Duodenal mucosa (tissue), 2 donors: ENCODE measurements around the gene GNAT1.
"Not testable (repeated sequence)": the region's sequence is repeated elsewhere in the genome, so short reads cannot be mapped to it uniquely, and the experiment has no call there.

ENCODE experiments used
- H3K27ac ChIP-seq: one replicate; pipeline ENCODE4 v1.7.0; 2013; ENCODE audit warnings: low read depth, low read length
- H3K27me3 ChIP-seq, 2 donors: one replicate each; pipeline ENCODE4 v1.7.0; 2013; ENCODE audit warnings: low read length in 2 of 2, control low read depth in 1 of 2; ENCODE audit not compliant: insufficient read depth in 2 of 2, control insufficient read depth in 1 of 2
- H3K36me3 ChIP-seq, 2 donors: one replicate each; pipeline ENCODE4 v1.7.0; 2013; ENCODE audit warnings: low read length in 2 of 2, control low read depth in 1 of 2; ENCODE audit not compliant: insufficient read depth in 2 of 2, control insufficient read depth in 1 of 2
- H3K4me1 ChIP-seq, 2 donors: one replicate each; pipeline ENCODE4 v1.7.0; 2013; ENCODE audit warnings: low read length in 2 of 2, control low read depth in 1 of 2; ENCODE audit not compliant: insufficient read depth in 2 of 2, control insufficient read depth in 1 of 2
- H3K4me3 ChIP-seq, 2 donors: one replicate each; pipeline ENCODE4 v1.7.0; 2013; ENCODE audit warnings: low read length in 2 of 2, low read depth in 1 of 2
- H3K9ac ChIP-seq, 2 donors: one replicate each; pipeline ENCODE4 v1.7.0; 2013; ENCODE audit warnings: low read length in 2 of 2, low read depth in 1 of 2
- H3K9me3 ChIP-seq, 2 donors: one replicate each; pipeline ENCODE4 v1.7.0; 2013; ENCODE audit warnings: low read length in 2 of 2, control low read depth in 1 of 2; ENCODE audit not compliant: control insufficient read depth in 1 of 2

GNAT1 gene

DNA sequence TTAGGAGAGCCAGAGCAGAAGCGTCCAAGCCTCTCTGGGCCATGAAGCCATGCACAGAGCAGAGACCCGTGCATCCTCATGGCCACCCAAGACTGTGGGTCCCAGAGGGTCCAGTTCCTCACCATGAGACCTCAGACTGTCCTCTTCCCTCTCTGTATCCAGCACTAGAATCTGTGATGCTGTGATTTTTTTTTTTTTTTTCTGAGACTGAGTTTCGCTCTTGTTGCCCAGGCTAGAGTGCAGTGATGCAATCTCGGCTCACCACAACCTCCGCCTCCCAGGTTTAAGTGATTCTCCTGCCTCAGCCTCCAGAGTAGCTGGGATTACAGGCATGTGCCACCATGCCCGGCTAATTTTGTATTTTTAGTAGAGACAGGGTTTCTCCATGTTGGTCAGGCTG lies 53.4 kb downstream of the GNAT1 start:
- not testable (repeated sequence) for H3K9me3 ChIP-seq, H3K27ac ChIP-seq, H3K36me3 ChIP-seq, H3K9ac ChIP-seq, H3K27me3 ChIP-seq, H3K4me3 ChIP-seq
- H3K4me1 ChIP-seq: peaks cover 78 to 90% of the 10 kb centered on the region in 2 donors

DNA sequence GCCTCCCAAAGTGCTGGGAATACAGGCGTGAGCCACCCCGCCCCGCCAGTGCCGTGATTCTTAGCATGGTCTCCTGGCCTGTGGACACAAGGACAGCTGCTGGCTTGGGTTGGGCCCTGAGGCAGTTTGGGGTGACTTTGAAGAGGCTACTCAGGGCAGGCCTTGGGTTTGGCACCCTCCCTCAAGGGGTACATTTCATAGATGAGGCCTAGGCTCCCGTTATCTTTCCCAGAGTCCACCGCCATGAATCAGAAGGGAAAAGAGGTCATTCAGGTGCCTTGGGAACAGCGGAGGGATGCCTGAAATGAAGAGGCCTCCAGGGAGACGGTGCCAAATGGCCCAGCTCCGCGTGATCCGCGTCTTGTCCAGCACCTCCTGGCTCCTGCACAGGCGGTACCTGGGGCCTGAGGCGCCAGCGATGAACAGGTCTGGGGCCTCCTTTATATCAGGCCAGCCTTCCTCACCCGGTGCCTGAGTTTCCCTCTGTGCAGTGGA lies 53.9 kb downstream of the GNAT1 start:
- Histone ChIP-seq H3K4me3 (peak overlapping the region; percentile 67 to 70), H3K9ac (peak overlapping the region; percentile 62 to 66), H3K36me3 (peaks cover 3 to 4% of the 10 kb centered on the region in 2 donors), H3K4me1 (peaks cover 79 to 90% of the 10 kb centered on the region in 2 donors), H3K9me3 (no peaks in the 10 kb centered on the region), H3K27ac (peak overlapping the region; percentile 39), H3K27me3 (no peaks in the 10 kb centered on the region)

DNA sequence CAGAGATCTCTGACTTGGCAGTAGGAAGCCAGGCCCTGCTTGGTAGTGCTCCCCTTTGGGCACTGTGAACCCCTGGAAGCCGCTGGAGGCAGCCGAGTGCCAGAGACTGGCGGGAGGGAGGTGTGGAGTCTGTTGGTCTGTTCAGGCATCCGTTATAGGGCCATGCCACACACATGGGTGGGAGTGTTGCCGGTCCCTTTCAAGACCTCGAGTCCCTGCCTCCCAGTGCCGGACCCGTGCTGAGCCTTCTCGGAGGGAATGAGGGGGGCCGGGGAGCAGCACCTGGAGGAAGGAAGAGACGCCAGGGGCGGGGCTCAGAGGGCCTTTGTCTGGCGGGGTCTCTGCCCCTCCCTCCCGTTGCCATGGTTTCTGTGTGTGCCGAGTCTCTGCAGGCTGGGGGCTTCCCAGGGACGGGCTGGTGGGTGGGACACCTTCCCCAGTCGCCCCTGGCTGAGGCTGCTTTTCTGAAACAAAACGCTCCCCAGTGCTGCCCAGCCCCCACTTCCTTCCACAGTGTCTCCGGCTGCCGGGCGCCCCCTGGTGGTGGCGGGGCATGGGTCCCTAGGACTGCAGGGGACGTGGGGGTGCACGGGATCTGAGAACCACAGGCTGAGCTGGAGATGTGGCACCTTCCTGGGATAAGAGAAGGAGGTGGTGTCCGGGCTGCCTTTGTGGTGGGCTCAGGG lies 54.6 kb downstream of the GNAT1 start:
- H3K36me3 ChIP-seq: peaks cover 3 to 4% of the 10 kb centered on the region in 2 donors
- peak overlapping the region; percentile 85 for H3K27ac ChIP-seq
- no peaks in the 10 kb centered on the region for H3K27me3 ChIP-seq
- H3K9me3 ChIP-seq: no peaks in the 10 kb centered on the region
- H3K4me1 ChIP-seq: peaks cover 77 to 91% of the 10 kb centered on the region in 2 donors
- H3K4me3 ChIP-seq: peak overlapping the region; percentile 67 to 70
- peak overlapping the region; percentile 62 to 66 for H3K9ac ChIP-seq

DNA sequence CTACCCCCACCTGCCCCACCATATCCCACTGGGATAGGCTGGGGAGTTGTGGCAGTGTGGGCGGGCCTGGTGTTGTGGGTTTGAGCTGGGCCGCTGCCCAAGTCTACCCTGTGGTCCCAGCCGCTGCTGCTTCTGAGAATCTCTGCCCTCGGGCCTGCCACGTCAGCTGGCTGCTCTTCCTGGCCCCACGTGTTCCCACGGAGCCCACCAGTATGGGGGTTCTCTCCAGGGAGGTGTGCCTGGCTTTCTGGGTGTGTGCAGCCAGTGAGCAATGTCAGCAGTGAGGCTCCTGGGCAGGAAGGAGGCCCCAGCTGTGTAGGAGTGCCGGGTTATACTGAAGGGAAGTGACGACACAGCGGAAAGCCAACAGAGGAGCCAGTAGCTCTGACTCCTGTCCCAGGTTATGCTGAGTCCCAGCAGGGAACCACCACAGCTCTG lies 55.1 kb downstream of the GNAT1 start:
- Histone ChIP-seq H3K9me3 (no peaks in the 10 kb centered on the region), H3K4me3 (peak overlapping the region; percentile 67 to 70), H3K27ac (peak overlapping the region; percentile 85), H3K36me3 (peaks cover 2 to 4% of the 10 kb centered on the region in 2 donors), H3K4me1 (peaks cover 77 to 90% of the 10 kb centered on the region in 2 donors), H3K27me3 (no peaks in the 10 kb centered on the region), H3K9ac (peak overlapping the region; percentile 32 to 62)
